Suppressor macrophage (primary cell): Measurements from ENCODE around the gene GKN2.

Source experiments
- DNase-seq, 4 experiments: peaks; one replicate each; pipeline ENCODE4 v3.0.0-alpha.2; 2020 to 2022
- total RNA-seq, 17 experiments: gene quantifications; one replicate each; lab custom pipeline; 2026; ENCODE audit warnings: mixed read lengths in 6 of 17, inconsistent platforms in 3 of 17; lab: John Stamatoyannopoulos, UW

The GKN2 gene
- total RNA-seq, result 0 to 0.88 (median 0) reads per million in 17 experiments

- DNase-seq, result no peak
These were observed at the start of gene GKN2 for GRCh38 chr2:68952887-68953521. Gene GKN2 (minus strand): TSS chr2:68952893. CDS start chr2:68952861, 32 bp downstream.

GRCh38 chr2:69001879-69002278 is 49.2 kb upstream of the GKN2 start:
- no peak for DNase-seq

GRCh38 chr2:68997401-68997800 is 44.7 kb upstream of the GKN2 start:
- no peak for DNase-seq

GRCh38 chr2:68995916-68996315 is 43.2 kb upstream of the GKN2 start:
- no peak for DNase-seq

- DNase-seq, result peak; percentile 37 to 58 (median 56)
These were observed 42.2 kb upstream of the GKN2 start for GRCh38 chr2:68994864-68995263.

- no peak for DNase-seq
These were observed 41.0 kb upstream of the GKN2 start for GRCh38 chr2:68993660-68994059.

- no peak for DNase-seq
These were observed 40.2 kb upstream of the GKN2 start for GRCh38 chr2:68992933-68993332.

- DNase-seq, result no peak
These were observed 39.6 kb upstream of the GKN2 start for GRCh38 chr2:68992341-68992740.

GRCh38 chr2:68989035-68989434 is 36.3 kb upstream of the GKN2 start:
- DNase-seq, result no peak

GRCh38 chr2:68987021-68987503 is 34.4 kb upstream of the GKN2 start:
- DNase-seq, result no peak

GRCh38 chr2:68980956-68981355 is 28.3 kb upstream of the GKN2 start:
- DNase-seq, result no peak

GRCh38 chr2:68978098-68978497 is 25.4 kb upstream of the GKN2 start:
- DNase-seq, result no peak

- DNase-seq, result no peak
These were observed 24.8 kb upstream of the GKN2 start for GRCh38 chr2:68977453-68977852.

- no peak for DNase-seq
These were observed 23.2 kb upstream of the GKN2 start for GRCh38 chr2:68975844-68976243.

GRCh38 chr2:68974946-68975665 is 22.4 kb upstream of the GKN2 start:
- DNase-seq, result no peak

- DNase-seq, result no peak
These were observed 21.6 kb upstream of the GKN2 start, which contains the start of gene GKN1 for GRCh38 chr2:68974251-68974650. Gene GKN1 (plus strand): TSS chr2:68974636. CDS start chr2:68974678, 42 bp downstream.

- no peak for DNase-seq
These were observed 19.0 kb upstream of the GKN2 start for GRCh38 chr2:68971591-68972231.

GRCh38 chr2:68970566-68971265 is 18.0 kb upstream of the GKN2 start:
- no peak for DNase-seq

GRCh38 chr2:68969736-68970490 is 17.2 kb upstream of the GKN2 start:
- no peak for DNase-seq

GRCh38 chr2:68968221-68968620 is 15.5 kb upstream of the GKN2 start:
- DNase-seq, result peak; percentile 8 to 68 (median 46)

- no peak for DNase-seq
These were observed 11.6 kb upstream of the GKN2 start for GRCh38 chr2:68964282-68964681.

- DNase-seq, result no peak
These were observed 8.7 kb upstream of the GKN2 start for GRCh38 chr2:68961380-68961779.
